ENCODE results near the gene TFB1M. TPM values are rescaled to one million over a fixed set of nuclear protein-coding genes. Genes with fewer than 3 reads are reported as not detected.
"Not testable (repeated sequence)": the region's sequence is repeated elsewhere in the genome, so short reads cannot be mapped to it uniquely, and the experiment has no call there.

The TFB1M gene
- total RNA-seq, 1 donor from 2014 or later = 15.3 TPM

DNA sequence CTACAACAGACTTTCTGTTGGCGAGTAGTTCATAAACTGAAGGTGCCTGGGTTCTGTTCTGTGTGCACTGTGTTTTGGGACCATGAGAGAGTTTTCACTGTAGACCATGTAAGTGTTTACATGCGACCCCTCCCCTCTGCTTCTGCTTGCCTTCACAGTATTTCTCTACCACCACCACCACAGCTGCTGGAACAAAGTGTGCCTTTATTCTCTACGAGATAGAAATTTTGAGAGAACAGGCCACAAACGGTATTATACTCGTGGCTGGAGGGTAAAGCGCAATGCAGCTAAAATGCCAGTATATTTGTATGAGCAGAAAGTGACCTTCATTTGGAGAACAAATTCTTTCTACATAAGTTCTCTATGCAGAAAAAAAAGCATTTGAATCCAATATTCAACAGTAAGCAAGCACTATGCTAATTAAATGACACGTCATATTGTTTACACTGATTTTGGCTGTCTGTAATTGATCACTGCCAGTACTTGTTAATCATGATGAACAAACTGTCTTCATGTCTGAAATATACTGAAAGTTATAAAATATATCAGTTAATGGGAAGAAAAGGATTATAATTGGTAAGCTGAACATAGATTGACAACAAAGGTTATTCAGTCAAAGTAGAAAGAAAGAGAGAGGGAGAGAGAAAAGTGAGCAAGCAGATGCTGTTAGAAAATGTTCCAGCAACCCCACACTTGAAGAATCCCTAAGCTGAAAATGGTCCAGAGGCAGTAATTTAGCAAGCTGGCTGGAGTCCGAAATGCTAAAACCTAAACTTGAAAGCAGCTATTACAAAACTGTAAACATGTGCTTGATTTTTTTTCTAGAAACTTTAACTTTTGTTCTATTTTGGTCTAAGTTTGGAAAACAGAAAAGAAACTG, 41.7 kb downstream of the TFB1M start:
- H3K27me3 Mint-ChIP-seq (ENCODE audit: low read depth) = no peaks in the 10 kb centered on the region
- peak overlapping the region; percentile 84 for H3K27ac Mint-ChIP-seq (ENCODE audit: unreplicated experiment)
- H3K36me3 Mint-ChIP-seq (ENCODE audit: low read depth) = peaks cover 2% of the 10 kb centered on the region
- DNase-seq (ENCODE audit: low spot score) = no peak
- TF ChIP-seq, protein P1, sequence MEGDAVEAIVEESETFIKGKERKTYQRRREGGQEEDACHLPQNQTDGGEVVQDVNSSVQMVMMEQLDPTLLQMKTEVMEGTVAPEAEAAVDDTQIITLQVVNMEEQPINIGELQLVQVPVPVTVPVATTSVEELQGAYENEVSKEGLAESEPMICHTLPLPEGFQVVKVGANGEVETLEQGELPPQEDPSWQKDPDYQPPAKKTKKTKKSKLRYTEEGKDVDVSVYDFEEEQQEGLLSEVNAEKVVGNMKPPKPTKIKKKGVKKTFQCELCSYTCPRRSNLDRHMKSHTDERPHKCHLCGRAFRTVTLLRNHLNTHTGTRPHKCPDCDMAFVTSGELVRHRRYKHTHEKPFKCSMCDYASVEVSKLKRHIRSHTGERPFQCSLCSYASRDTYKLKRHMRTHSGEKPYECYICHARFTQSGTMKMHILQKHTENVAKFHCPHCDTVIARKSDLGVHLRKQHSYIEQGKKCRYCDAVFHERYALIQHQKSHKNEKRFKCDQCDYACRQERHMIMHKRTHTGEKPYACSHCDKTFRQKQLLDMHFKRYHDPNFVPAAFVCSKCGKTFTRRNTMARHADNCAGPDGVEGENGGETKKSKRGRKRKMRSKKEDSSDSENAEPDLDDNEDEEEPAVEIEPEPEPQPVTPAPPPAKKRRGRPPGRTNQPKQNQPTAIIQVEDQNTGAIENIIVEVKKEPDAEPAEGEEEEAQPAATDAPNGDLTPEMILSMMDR (IDR thresholded peaks at IDR 0.05) = no peak
- H3K4me3 Mint-ChIP-seq (ENCODE audit: unreplicated experiment) = no peak overlapping the region
- peaks cover 39% of the 10 kb centered on the region for H3K4me1 Mint-ChIP-seq (ENCODE audit: low read depth)
- H3K9me3 Mint-ChIP-seq (ENCODE audit: low read depth) = no peaks in the 10 kb centered on the region

DNA sequence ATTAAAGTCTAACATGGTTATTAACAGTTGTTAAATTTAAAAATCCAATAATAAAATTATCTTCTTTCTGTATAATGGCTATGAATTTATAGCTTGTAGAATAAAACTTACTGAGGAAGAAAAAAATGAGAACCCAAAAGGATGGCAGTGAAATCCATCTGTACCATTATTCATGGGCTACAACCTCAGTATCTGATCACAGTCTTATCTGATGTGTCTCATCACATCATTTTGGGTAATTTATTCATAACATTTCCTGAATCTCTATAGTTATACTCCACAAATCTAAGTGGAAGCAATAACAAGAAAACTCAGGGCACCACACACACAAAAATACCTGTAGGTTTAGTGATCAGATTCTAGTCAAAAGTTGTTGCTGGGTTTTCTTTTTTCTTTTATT, 43.1 kb downstream of the TFB1M start:
- Mint-ChIP-seq H3K4me3 (ENCODE audit: unreplicated experiment) (no peak overlapping the region), H3K27me3 (ENCODE audit: low read depth) (no peaks in the 10 kb centered on the region), H3K27ac (ENCODE audit: unreplicated experiment) (no peak overlapping the region), H3K9me3 (ENCODE audit: low read depth) (no peaks in the 10 kb centered on the region), H3K36me3 (ENCODE audit: low read depth) (peaks cover 2% of the 10 kb centered on the region), H3K4me1 (ENCODE audit: low read depth) (peaks cover 37% of the 10 kb centered on the region)
- TF ChIP-seq, protein P1 (IDR thresholded peaks at IDR 0.05) = no peak
- no peak for DNase-seq (ENCODE audit: low spot score)

DNA sequence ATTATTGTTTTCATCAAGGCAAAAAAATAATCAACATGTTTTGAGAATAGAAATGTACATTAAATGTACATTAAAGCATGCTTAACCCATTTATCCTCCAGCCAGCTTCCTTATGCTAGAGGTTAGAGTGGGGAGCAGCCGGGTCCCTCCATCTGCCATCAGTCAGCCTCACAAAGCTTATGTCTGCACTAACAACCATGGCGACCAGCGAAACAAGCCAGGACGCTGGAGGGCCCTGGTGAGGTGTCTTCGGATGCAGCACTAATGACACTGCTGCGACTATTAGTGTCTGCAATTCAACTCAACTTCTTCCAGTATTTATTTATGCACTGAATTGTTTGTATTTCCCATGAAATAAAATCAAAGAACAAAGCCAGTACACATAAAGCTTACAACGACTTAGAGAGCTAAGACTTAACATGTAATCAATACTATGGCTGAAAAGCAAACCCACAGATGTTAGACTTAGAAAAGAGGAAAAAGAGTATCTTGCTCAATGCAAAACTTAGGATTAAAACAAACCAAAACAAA, 43.7 kb downstream of the TFB1M start:
- H3K4me3 Mint-ChIP-seq (ENCODE audit: unreplicated experiment) = no peak overlapping the region
- H3K27me3 Mint-ChIP-seq (ENCODE audit: low read depth) = no peaks in the 10 kb centered on the region
- peaks cover 33% of the 10 kb centered on the region for H3K4me1 Mint-ChIP-seq (ENCODE audit: low read depth)
- DNase-seq (ENCODE audit: low spot score) = no peak
- peaks cover 6% of the 10 kb centered on the region for H3K36me3 Mint-ChIP-seq (ENCODE audit: low read depth)
- H3K27ac Mint-ChIP-seq (ENCODE audit: unreplicated experiment) = no peak overlapping the region
- H3K9me3 Mint-ChIP-seq (ENCODE audit: low read depth) = no peaks in the 10 kb centered on the region
- TF ChIP-seq, protein P1 (IDR thresholded peaks at IDR 0.05) = no peak

DNA sequence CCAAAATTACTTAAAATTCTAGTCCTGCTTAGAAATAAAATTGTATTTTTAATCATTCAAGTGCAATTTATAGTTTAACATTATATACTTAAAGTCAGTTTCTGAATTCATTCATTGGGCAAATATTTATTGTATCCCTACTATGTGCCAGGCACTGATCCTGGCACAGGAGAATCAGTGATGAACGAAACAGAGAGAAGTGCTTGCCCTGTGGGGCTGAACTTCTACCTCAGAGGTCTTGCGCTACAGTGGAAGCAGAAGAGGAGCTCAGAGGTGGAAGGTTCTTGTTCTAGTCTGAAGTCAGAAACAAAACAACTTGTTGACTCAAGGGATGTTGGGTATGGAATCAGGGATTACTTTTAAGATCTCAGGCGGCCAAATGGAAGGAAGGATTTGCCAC, 44.5 kb downstream of the TFB1M start:
- Mint-ChIP-seq H3K4me1 (ENCODE audit: low read depth) (peaks cover 35% of the 10 kb centered on the region), H3K27me3 (ENCODE audit: low read depth) (no peaks in the 10 kb centered on the region), H3K36me3 (ENCODE audit: low read depth) (peaks cover 6% of the 10 kb centered on the region), H3K9me3 (ENCODE audit: low read depth) (no peaks in the 10 kb centered on the region), H3K27ac (ENCODE audit: unreplicated experiment) (no peak overlapping the region), H3K4me3 (ENCODE audit: unreplicated experiment) (no peak overlapping the region)
- TF ChIP-seq, protein P1 (IDR thresholded peaks at IDR 0.05) = no peak
- DNase-seq (ENCODE audit: low spot score) = no peak

DNA sequence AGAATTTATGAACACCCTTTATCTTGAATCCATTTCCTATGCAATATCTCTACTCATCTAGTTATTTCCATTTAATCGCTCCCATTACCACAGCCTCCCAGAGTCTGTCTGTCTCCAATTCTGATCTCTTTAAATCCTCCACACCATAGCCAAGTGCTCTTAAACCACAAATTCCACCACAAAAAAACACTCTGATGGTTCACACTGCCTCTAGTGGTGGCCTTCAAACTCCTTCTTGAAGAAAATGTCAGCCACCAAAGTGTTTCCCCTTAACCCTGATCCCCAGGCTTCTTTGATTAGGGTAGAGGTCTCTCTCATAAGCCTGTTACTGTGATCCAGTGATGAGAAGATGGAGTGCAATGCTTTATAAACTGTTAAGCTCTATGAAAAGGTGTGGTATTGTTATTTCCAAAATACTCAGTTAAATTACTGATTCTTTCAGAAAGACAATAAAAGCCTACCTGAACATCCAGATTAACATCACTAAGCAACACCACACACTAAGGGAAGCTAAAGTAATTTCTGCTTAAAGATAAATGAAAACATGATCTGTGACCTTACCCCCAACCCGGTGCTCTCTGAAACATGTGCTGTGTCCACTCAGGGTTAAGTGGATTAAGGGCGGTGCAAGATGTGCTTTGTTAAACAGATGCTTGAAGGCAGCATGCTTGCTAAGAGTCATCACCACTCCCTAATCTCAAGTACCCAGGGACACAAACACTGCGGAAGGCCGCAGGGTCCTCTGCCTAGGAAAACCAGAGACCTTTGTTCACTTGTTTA, 46.0 kb downstream of the TFB1M start:
- TF ChIP-seq, protein P1 (IDR thresholded peaks at IDR 0.05) = peak; percentile 74
- not testable (repeated sequence) for H3K27ac Mint-ChIP-seq (ENCODE audit: unreplicated experiment); H3K4me3 Mint-ChIP-seq (ENCODE audit: unreplicated experiment); DNase-seq (ENCODE audit: low spot score); H3K9me3 Mint-ChIP-seq (ENCODE audit: low read depth); H3K36me3 Mint-ChIP-seq (ENCODE audit: low read depth); H3K27me3 Mint-ChIP-seq (ENCODE audit: low read depth)
- H3K4me1 Mint-ChIP-seq (ENCODE audit: low read depth) = peaks cover 30% of the 10 kb centered on the region
